ENCODE results near the gene C4orf17.

C4orf17 gene

GRCh38 chr4:99587803-99588202 is 77.0 kb downstream of the C4orf17 start:
- no peak for TF ChIP-seq Cebpa-rat (IDR thresholded peaks at IDR 0.05)
- Histone ChIP-seq H3K9ac (no peak overlapping the region), H3K36me3 (no peaks in the 10 kb centered on the region), H4K20me1 (no peaks in the 10 kb centered on the region), H3K27me3 (no peaks in the 10 kb centered on the region), H3K9me3 (replicated peaks in 1 of 11) (no peaks in the 10 kb centered on the region), H3K27ac (no peak overlapping the region), H3K4me2 (no peak overlapping the region), H3K4me1 (no peaks in the 10 kb centered on the region), H3K4me3 (no peak overlapping the region)

- no peaks in the 10 kb centered on the region for H3K36me3 ChIP-seq
- no peak overlapping the region for H3K9ac ChIP-seq
- H3K9me3 ChIP-seq (replicated peaks in 1 of 11), result no peaks in the 10 kb centered on the region
- TF ChIP-seq Cebpa-rat (IDR thresholded peaks at IDR 0.05), result no peak
- no peaks in the 10 kb centered on the region for H4K20me1 ChIP-seq
- H3K4me1 ChIP-seq, result no peaks in the 10 kb centered on the region
- H3K4me3 ChIP-seq, result no peak overlapping the region
- H3K4me2 ChIP-seq, result no peak overlapping the region
- no peaks in the 10 kb centered on the region for H3K27me3 ChIP-seq
- no peak overlapping the region for H3K27ac ChIP-seq
These were observed 80.9 kb downstream of the C4orf17 start for GRCh38 chr4:99591757-99592156.

Measured in BLaER1 treated with 17β-estradiol and CSF1 and Interleukin-3, amounts not matched to agents 10 nM and 100 nM (cell line).